ENCODE measurements around the gene IGSF22. TPM values are rescaled to one million over a fixed set of nuclear protein-coding genes. Genes with fewer than 3 reads are reported as not detected.

The IGSF22 gene
- total RNA-seq, 1 experiment from 2014 or later, result 0.52 TPM

DNA sequence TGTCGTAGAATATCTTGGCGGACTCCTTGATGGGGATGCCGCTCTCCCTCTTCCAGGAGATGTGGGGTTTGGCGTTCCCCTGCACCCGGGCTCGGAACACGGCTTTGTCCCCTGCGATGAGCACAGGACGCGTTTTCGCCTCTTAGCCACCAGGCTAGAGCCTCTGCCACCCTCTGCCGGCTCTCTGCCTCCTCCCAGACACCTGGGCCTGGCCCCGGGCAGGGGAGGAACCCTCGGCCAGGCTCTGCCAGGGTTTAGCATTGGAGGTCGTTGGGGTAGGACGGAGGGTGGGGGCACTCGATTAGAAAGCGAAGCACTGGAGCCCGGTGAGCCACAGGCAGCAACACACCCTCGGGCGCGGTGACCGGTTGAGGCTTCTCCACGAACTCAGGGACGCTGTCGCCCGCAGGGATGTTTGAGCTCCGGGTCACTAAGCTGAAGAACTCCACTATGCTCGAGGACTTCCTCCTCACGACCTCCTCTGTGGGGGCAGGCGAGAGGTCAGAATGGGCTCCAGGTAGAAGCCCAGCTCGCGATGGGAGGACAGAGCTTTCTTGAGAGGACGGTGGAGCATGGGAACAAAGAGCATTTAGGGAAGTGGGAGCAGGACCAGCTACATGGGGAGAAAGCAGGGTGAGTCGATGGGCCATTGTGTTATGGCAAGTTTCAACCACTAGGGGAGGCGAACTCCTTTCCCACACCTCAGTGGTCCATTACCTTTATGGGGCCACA is 4.3 kb downstream of the IGSF22 start (continued):
- TF ChIP-seq, protein P1, sequence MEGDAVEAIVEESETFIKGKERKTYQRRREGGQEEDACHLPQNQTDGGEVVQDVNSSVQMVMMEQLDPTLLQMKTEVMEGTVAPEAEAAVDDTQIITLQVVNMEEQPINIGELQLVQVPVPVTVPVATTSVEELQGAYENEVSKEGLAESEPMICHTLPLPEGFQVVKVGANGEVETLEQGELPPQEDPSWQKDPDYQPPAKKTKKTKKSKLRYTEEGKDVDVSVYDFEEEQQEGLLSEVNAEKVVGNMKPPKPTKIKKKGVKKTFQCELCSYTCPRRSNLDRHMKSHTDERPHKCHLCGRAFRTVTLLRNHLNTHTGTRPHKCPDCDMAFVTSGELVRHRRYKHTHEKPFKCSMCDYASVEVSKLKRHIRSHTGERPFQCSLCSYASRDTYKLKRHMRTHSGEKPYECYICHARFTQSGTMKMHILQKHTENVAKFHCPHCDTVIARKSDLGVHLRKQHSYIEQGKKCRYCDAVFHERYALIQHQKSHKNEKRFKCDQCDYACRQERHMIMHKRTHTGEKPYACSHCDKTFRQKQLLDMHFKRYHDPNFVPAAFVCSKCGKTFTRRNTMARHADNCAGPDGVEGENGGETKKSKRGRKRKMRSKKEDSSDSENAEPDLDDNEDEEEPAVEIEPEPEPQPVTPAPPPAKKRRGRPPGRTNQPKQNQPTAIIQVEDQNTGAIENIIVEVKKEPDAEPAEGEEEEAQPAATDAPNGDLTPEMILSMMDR (IDR thresholded peaks at IDR 0.05), result peak; percentile 85

DNA sequence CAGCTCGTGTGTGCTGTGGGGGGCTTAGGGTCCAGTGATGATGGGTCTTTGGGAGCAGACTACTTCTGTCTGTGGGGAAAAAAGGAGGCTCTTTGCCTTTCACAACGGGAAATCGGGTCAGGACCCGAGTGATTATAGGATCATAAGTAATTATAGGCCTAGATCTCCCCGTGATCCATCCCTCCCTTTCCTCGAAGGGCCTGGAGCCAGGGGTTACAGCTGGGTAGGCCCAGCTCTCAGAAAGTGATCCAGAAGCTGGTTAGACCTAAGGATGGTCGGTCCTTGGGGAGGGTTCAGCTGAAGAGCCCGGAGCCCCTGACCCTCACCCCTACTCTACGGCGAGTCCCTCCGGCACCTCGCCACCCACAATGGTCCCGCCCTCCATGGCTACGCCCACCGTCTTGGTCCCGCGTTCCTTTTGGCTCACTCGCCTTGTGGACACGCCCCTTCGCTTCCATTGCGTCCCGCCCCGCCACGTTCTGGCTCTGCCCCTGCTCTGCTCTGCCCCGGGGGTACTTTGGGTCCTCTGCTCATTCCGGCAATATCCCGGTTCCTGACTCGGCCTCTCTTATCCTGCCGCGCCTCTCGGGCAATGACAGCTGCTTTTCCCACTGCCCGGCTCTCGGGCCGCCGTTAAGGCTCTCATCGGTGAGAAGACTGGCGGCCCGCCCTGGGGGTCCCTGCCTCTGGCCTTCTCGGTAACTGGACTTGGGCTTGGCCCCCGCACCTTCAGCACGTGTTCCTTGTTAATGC is 5.0 kb downstream of the IGSF22 start:
- H3K4me3 Mint-ChIP-seq, result peak overlapping the region; percentile 82
- DNase-seq (ENCODE audit: low spot score), result peak; percentile 96
- POLR2A ChIA-PET, result interaction anchor here (2.2 kb wide), 1 partner anchor 15 kb away, joined by 8 read pairs; no protein-coding TSS in a partner anchor
- no peaks in the 10 kb centered on the region for H3K36me3 Mint-ChIP-seq
- TF ChIP-seq ZMAT4 (CRISPR knock-in tag; IDR thresholded peaks at IDR 0.05) (no peak), FOXP1 (CRISPR knock-in tag; IDR thresholded peaks at IDR 0.05; ENCODE audit: borderline replicate concordance) (peak; percentile 11; the same call in 1 of the 2 replicates), SP1 (CRISPR knock-in tag; conservative IDR thresholded peaks at IDR 0.05) (peak; percentile 70), FOXK1 (CRISPR knock-in tag; IDR thresholded peaks at IDR 0.05) (peak; percentile 71), ETV6 (CRISPR knock-in tag; IDR thresholded peaks at IDR 0.05) (0 out of 2 replicates have a peak, but pooled peaks have one; percentile 2), PRRX2 (CRISPR knock-in tag; IDR thresholded peaks at IDR 0.05) (no peak), ZBTB21 (CRISPR knock-in tag; IDR thresholded peaks at IDR 0.05; ENCODE audit: borderline replicate concordance) (no peak), ZNF138 (CRISPR knock-in tag; conservative IDR thresholded peaks at IDR 0.05) (no peak), TP53 (CRISPR knock-in tag; IDR thresholded peaks at IDR 0.05) (no peak), GTF2I (CRISPR knock-in tag; conservative IDR thresholded peaks at IDR 0.05) (no peak)
- TF ChIP-seq, protein P2, sequence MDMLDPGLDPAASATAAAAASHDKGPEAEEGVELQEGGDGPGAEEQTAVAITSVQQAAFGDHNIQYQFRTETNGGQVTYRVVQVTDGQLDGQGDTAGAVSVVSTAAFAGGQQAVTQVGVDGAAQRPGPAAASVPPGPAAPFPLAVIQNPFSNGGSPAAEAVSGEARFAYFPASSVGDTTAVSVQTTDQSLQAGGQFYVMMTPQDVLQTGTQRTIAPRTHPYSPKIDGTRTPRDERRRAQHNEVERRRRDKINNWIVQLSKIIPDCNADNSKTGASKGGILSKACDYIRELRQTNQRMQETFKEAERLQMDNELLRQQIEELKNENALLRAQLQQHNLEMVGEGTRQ (CRISPR knock-in tag; IDR thresholded peaks at IDR 0.05), result 0 out of 2 replicates have a peak, but pooled peaks have one; percentile 13
- TF ChIP-seq, protein P3, sequence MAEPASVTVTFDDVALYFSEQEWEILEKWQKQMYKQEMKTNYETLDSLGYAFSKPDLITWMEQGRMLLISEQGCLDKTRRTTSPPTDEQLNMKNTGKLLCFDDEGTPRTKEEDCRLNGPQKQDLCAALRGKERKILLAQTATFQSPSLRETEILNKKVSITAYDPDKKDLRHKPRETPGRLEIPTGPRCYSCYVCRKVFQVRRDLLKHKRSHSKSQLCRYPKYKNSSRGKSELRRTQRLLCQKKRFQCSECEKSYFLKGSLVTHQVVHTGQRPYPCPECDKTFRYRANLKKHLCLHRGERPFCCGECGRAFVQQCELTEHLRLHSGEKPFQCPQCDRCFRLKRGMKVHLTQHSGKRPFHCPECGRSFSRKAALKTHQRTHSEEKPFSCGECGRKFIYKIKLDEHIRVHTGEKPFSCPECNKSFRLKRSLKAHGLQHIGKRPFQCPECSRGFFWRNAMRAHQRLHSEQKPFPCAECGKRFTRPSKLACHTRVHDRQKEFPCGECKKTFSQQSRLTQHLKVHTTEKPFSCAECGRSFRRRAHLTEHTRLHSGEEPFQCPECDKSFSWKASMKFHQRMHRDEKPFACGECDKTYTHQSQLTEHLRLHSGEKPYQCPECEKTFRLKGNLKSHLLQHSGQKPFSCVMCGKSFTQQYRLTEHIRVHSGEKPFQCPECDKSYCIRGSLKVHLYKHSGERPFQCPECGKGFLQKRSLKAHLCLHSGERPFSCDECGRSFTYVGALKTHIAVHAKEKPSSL (CRISPR knock-in tag; conservative IDR thresholded peaks at IDR 0.05), result no peak
- TF ChIP-seq, protein P4, sequence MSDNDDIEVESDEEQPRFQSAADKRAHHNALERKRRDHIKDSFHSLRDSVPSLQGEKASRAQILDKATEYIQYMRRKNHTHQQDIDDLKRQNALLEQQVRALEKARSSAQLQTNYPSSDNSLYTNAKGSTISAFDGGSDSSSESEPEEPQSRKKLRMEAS (CRISPR knock-in tag; IDR thresholded peaks at IDR 0.05), result peak; percentile 70
- CTCF ChIA-PET, result interaction anchor here (0.8 to 2.9 kb wide), 29 partner anchors 8 to 455 kb away, joined by 3 to 42 read pairs (median 6); partner anchors contain the start of genes LDHA, SAA1, SPTY2D1 and TMEM86A
- peaks cover 10% of the 10 kb centered on the region for H3K4me1 Mint-ChIP-seq
- H3K27ac Mint-ChIP-seq, result no peak overlapping the region
- ATAC-seq, result peak; percentile 93
- H3K9me3 Mint-ChIP-seq, result no peaks in the 10 kb centered on the region
- H3K27me3 Mint-ChIP-seq (ENCODE audit: low read depth), result peaks cover 53% of the 10 kb centered on the region

- Mint-ChIP-seq H3K27ac (no peak overlapping the region), H3K27me3 (ENCODE audit: low read depth) (peaks cover 55% of the 10 kb centered on the region), H3K36me3 (no peaks in the 10 kb centered on the region), H3K9me3 (no peaks in the 10 kb centered on the region), H3K4me1 (peaks cover 7% of the 10 kb centered on the region), H3K4me3 (peak overlapping the region; percentile 82)
- ChIA-PET POLR2A (interaction anchor here (2.2 kb wide), 1 partner anchor 14 kb away, joined by 8 read pairs; no protein-coding TSS in a partner anchor), CTCF (interaction anchor here (0.8 to 2.9 kb wide), 6 partner anchors 10 to 55 kb away, joined by 3 to 42 read pairs (median 19); no protein-coding TSS in a partner anchor)
- no peak for DNase-seq (ENCODE audit: low spot score)
- ATAC-seq, result peak; percentile 2; the same call in 1 of the 2 replicates
- TF ChIP-seq ESRRA (CRISPR knock-in tag; IDR thresholded peaks at IDR 0.05; ENCODE audit: borderline replicate concordance) (no peak), ZNF416 (CRISPR knock-in tag; IDR thresholded peaks at IDR 0.05) (no peak), SP1 (CRISPR knock-in tag; conservative IDR thresholded peaks at IDR 0.05) (no peak), NR1H2 (CRISPR knock-in tag; IDR thresholded peaks at IDR 0.05) (no peak), IRF2 (CRISPR knock-in tag; IDR thresholded peaks at IDR 0.05; ENCODE audit: borderline replicate concordance, low read depth) (no peak)
- TF ChIP-seq, protein P1 (IDR thresholded peaks at IDR 0.05), result no peak
- TF ChIP-seq, protein P5, sequence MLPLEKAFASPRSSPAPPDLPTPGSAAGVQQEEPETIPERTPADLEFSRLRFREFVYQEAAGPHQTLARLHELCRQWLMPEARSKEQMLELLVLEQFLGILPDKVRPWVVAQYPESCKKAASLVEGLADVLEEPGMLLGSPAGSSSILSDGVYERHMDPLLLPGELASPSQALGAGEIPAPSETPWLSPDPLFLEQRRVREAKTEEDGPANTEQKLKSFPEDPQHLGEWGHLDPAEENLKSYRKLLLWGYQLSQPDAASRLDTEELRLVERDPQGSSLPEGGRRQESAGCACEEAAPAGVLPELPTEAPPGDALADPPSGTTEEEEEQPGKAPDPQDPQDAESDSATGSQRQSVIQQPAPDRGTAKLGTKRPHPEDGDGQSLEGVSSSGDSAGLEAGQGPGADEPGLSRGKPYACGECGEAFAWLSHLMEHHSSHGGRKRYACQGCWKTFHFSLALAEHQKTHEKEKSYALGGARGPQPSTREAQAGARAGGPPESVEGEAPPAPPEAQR (CRISPR knock-in tag; IDR thresholded peaks at IDR 0.05), result no peak
Observed at GRCh38 chr11:18720091-18720807, 5.7 kb downstream of the IGSF22 start.
